ENCODE results near the gene RAB36.

RAB36 gene

GRCh38 chr22:23205339-23206049, 60.2 kb downstream of the RAB36 start:
- no peak for DNase-seq (ENCODE audit: low read depth)
- TF ChIP-seq CTCF (conservative IDR thresholded peaks at IDR 0.05; ENCODE audit: low read length) = no peak
- H3K4me3 ChIP-seq (ENCODE audit: low read length) = no peak overlapping the region

GRCh38 chr22:23206915-23207314, 61.6 kb downstream of the RAB36 start:
- no peak overlapping the region for H3K4me3 ChIP-seq (ENCODE audit: low read length)
- TF ChIP-seq CTCF (conservative IDR thresholded peaks at IDR 0.05; ENCODE audit: low read length) = no peak
- DNase-seq (ENCODE audit: low read depth) = no peak

- no peak for DNase-seq (ENCODE audit: low read depth)
- no peak overlapping the region for H3K4me3 ChIP-seq (ENCODE audit: low read length)
- TF ChIP-seq CTCF (conservative IDR thresholded peaks at IDR 0.05; ENCODE audit: low read length) = no peak
Measured at GRCh38 chr22:23207729-23208393, 62.6 kb downstream of the RAB36 start.

- H3K4me3 ChIP-seq (ENCODE audit: low read length) = no peak overlapping the region
- DNase-seq (ENCODE audit: low read depth) = no peak
- no peak for TF ChIP-seq CTCF (conservative IDR thresholded peaks at IDR 0.05; ENCODE audit: low read length)
Measured at GRCh38 chr22:23210428-23211170, 65.3 kb downstream of the RAB36 start.

- no peak for DNase-seq (ENCODE audit: low read depth)
- no peak for TF ChIP-seq CTCF (conservative IDR thresholded peaks at IDR 0.05; ENCODE audit: low read length)
- no peak overlapping the region for H3K4me3 ChIP-seq (ENCODE audit: low read length)
Measured at GRCh38 chr22:23211622-23212021, 66.3 kb downstream of the RAB36 start.

- no peak overlapping the region for H3K4me3 ChIP-seq (ENCODE audit: low read length)
- no peak for TF ChIP-seq CTCF (conservative IDR thresholded peaks at IDR 0.05; ENCODE audit: low read length)
- DNase-seq (ENCODE audit: low read depth) = no peak
Measured at GRCh38 chr22:23212061-23213021, 67.1 kb downstream of the RAB36 start.
